ENCODE measurements around the gene HK2.
"Not testable (repeated sequence)": the region's sequence is repeated elsewhere in the genome, so short reads cannot be mapped to it uniquely, and the experiment has no call there.

The HK2 gene

GRCh38 chr2:74833418-74834233 is at the start of gene HK2:
Gene HK2, plus strand, starts transcription at chr2:74834127. Its CDS starts 454 bp downstream, at chr2:74834581.
- peak; percentile 92 to 94 for DNase-seq

GRCh38 chr2:74789271-74789670 is 44.7 kb upstream of the HK2 start:
- peak; percentile 91 to 93 for DNase-seq

- DNase-seq: no peak
Measured at GRCh38 chr2:74792282-74792681, 41.6 kb upstream of the HK2 start.

- not testable (repeated sequence) for DNase-seq
Measured at GRCh38 chr2:74794878-74795277, 39.0 kb upstream of the HK2 start.

- DNase-seq: no peak
Measured at GRCh38 chr2:74806355-74806839, 27.5 kb upstream of the HK2 start.

GRCh38 chr2:74806920-74807319 is 27.0 kb upstream of the HK2 start:
- peak; percentile 77 to 82 for DNase-seq

GRCh38 chr2:74812787-74813590 is 20.9 kb upstream of the HK2 start:
- DNase-seq: no peak

GRCh38 chr2:74814102-74814501 is 19.8 kb upstream of the HK2 start:
- DNase-seq: no peak

- DNase-seq: no peak
Measured at GRCh38 chr2:74815941-74816340, 18.0 kb upstream of the HK2 start.

GRCh38 chr2:74816540-74817303 is 17.2 kb upstream of the HK2 start:
- no peak for DNase-seq

GRCh38 chr2:74817304-74817675 is 16.6 kb upstream of the HK2 start:
- DNase-seq: peak; percentile 70 to 80

GRCh38 chr2:74819702-74820101 is 14.2 kb upstream of the HK2 start:
- DNase-seq: no peak

GRCh38 chr2:74821177-74822126 is 12.5 kb upstream of the HK2 start:
- DNase-seq: no peak

GRCh38 chr2:74822771-74823566 is 11.0 kb upstream of the HK2 start:
- peak in 1 of 2 donors; percentile 62 for DNase-seq

- peak; percentile 56 to 71 for DNase-seq
Measured at GRCh38 chr2:74824679-74825078, 9.2 kb upstream of the HK2 start.

GRCh38 chr2:74828543-74828942 is 5.4 kb upstream of the HK2 start:
- no peak for DNase-seq

- DNase-seq: peak; percentile 82 to 96
Measured at GRCh38 chr2:74831693-74832530, 2.0 kb upstream of the HK2 start.

- DNase-seq: not testable (repeated sequence)
Measured at GRCh38 chr2:74834234-74834791, 386 bp downstream of the HK2 start.
